Measurements from ENCODE around the gene ETS2. TPM values are rescaled to one million over a fixed set of nuclear protein-coding genes. Genes with fewer than 3 reads are reported as not detected.

The ETS2 gene
- total RNA-seq, 2 experiments from 2014 or later = 29.6 to 30.6 TPM

DNA sequence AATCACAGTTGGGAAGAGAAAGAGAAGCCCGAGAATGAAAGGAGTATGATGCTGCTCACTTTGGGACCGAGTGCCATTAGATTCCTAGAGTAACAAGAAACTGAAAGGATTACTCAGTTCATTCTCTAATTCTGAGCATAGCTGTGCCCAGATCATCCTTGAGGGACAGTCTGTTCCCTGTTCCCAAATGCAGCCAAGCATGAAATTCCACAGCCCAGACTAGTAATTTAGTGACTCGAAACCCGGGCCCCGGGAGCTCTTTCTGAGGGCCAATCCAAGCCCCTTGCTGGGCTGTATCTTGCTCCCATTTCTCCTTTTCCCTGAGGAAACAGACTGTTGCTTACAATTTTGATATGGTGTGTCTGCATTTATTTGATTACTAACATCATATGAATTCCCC, 30.0 kb upstream of the ETS2 start:
- CTCF ChIA-PET = no interaction called here

DNA sequence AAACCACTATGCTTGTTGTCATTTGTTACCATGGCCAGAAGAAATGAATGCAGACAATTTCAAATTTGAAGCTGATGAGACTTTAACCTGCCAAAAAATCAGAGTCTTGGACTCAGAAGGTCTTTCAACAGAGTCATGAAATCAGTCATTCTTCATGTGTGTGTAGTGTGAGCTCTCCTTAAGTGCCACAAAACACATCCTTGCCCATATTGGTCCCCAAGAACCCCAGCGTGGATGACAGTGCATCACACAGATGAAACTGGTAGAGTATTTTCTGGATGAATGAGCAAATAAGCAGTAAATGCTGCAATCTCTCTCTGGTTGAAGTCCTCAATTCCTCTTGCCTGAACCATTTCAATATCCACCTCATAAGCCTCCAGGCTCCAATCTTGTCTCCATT, 28.7 kb upstream of the ETS2 start:
- POLR2A ChIA-PET = interaction anchor here (0.7 kb wide), 1 partner anchor 8 kb away, joined by 4 read pairs; no protein-coding TSS in a partner anchor
- CTCF ChIA-PET = interaction anchor here (1.1 to 1.4 kb wide), 2 partner anchors 8 to 28 kb away, joined by 3 read pairs; no protein-coding TSS in a partner anchor

More for the DNA sequence above, 30.0 kb upstream of the ETS2 start:
- POLR2A ChIA-PET = no interaction called here

- ChIA-PET CTCF (interaction anchor here (1.1 to 1.4 kb wide), 2 partner anchors 9 to 27 kb away, joined by 3 read pairs; no protein-coding TSS in a partner anchor), POLR2A (interaction anchor here (0.7 kb wide), 1 partner anchor 9 kb away, joined by 4 read pairs; no protein-coding TSS in a partner anchor)
Observed at GRCh38 chr21:38777531-38777930, 28.2 kb upstream of the ETS2 start.

DNA sequence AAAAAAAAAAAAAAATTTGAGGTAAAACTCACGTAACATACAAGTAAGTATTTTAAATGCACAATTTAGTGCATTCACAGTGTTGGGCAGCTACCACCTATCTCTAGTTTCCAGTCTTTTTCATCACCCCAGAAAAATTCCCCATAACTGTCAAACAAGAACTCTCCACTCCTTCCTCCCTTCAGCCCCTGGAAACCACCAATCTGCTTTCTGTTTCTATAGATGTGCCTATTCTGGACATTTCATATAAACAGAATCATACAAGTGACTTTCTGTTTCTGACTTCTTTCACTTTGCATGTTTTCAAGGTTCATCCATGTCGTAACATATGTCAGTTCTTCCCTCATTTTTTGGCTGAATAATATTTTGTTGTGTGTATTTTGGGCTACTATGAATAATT, 24.9 kb upstream of the ETS2 start:
- CTCF ChIA-PET = interaction anchor here (2.3 kb wide), 1 partner anchor 12 kb away, joined by 7 read pairs; no protein-coding TSS in a partner anchor
- POLR2A ChIA-PET = no interaction called here

DNA sequence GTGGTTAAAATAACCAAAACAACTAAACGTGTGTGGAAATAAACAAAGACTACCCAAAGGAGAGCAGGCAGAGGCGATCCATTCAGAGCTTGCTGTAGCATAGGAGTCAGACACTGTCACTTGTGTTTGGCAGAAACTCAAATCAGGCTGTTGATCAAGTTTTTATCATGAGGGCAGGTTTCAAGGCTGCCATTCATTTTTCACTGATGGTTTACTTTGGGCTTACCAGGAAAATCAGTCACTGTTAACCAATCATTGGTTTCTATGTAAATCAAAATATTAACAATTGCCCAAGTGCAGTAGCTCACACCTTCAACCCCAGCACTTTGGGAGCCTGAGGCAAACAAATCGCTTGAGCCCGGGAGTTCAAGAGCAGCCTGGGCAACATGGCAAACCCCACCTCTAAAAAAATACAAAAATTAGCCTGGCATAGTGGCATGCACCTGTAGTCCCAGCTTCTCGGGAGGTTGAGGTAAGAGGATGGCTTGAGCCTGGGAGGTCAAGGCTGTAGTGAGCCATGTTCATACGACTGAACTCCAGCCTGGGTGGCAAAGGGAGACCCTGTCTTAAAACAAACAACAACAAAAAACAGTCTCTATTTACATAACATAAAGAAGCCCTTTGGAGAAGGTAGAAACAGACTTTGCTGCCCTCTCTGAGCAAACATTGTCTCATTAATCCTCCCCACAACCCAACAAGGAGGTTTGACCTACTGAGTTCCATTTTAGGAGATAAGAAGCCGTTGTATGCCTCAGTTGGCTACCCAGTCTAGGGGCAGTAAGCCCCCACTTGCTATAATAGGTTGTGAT, 21.1 kb upstream of the ETS2 start:
- ChIA-PET CTCF (interaction anchor here (0.6 kb wide), 1 partner anchor 9 kb away, joined by 3 read pairs; no protein-coding TSS in a partner anchor), POLR2A (no interaction called here)

DNA sequence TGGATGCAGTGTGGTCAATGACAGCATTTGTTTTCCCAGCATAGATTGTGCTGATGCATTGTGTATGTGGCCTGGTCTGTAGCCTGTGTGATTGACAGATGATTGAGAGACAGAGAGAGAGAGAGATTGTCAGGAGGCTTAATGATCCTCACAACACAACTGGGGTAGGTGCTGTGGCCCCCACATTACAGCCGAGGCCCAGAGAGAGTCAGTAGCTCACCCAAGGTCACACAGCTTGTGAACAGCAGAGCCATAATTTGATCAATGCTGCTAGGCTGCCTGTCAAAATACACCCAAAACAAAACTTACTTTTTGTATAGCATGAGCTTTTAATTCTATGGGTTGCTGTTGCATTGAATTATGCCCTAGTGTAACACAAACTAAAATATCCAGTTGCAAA, 20.2 kb upstream of the ETS2 start:
- CTCF ChIA-PET = no interaction called here
- POLR2A ChIA-PET = no interaction called here

DNA sequence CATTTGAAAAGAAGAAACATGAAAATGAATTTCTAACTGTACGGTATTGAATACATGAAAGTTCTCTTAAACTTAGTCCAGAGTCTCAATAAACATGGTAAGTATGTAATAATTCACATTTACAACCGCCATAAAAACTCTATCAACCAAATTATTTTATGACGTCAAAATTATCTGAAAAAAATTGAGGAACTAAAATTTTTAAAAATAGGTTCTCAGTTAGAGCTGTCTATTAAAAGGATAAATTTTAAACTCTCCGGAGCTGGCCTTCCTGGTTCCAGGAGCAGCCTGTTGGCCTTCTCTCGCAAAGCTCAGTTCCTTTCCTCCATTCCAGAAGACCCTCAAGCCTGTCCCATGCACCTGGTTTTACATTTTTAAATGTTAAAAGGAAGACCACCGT, 18.7 kb upstream of the ETS2 start:
- ChIA-PET CTCF (no interaction called here), POLR2A (interaction anchor here (0.7 kb wide), 1 partner anchor 20 kb away, joined by 5 read pairs; no protein-coding TSS in a partner anchor)

GRCh38 chr21:38787461-38788274, 18.1 kb upstream of the ETS2 start:
- CTCF ChIA-PET = interaction anchor here (0.8 kb wide), 1 partner anchor 18 kb away, joined by 3 read pairs; no protein-coding TSS in a partner anchor
- POLR2A ChIA-PET = interaction anchor here (0.7 kb wide), 1 partner anchor 21 kb away, joined by 5 read pairs; no protein-coding TSS in a partner anchor

- ChIA-PET CTCF (interaction anchor here (0.8 kb wide), 1 partner anchor 18 kb away, joined by 3 read pairs; no protein-coding TSS in a partner anchor), POLR2A (no interaction called here)
Observed at GRCh38 chr21:38788275-38788905, 17.3 kb upstream of the ETS2 start.

DNA sequence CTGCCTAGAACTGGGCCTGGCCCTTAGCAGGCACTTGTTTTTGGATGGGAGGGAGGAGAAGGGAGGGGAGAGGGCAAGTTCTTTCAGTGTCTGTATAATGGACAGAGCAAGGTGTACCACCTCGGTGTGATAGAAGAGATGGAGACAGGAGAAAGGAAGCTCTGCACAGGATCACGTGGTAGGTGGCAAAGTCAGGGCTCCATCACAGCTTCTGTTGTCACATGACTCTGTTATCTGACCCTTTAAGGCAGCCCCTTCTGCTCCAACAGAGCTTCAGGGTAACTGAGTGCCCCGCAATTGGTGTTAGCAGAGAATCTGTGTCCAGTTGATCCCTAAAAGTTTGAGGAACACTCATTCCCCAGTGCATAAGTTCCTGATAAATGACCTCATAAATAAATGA, 16.5 kb upstream of the ETS2 start:
- ChIA-PET POLR2A (no interaction called here), CTCF (no interaction called here)

DNA sequence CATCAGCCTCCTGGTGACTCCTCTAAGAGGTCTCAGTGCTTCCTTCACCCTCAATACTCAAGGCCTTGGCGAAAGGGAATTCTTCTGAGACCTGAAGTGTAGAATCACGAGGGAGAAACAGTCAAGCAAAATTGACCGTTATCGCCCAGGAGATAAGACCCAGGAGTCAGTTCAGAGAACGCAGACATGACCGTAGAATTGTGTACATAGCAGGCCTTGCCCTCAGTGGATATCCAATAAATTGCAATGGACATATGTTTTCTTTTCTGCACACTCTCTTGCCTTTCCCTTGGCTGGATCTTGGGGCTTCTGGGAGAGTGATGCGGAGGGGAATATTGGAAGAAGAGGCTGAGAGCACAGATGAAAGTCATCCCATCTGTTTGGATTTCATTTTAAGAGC, 15.7 kb upstream of the ETS2 start:
- POLR2A ChIA-PET = no interaction called here
- CTCF ChIA-PET = no interaction called here

DNA sequence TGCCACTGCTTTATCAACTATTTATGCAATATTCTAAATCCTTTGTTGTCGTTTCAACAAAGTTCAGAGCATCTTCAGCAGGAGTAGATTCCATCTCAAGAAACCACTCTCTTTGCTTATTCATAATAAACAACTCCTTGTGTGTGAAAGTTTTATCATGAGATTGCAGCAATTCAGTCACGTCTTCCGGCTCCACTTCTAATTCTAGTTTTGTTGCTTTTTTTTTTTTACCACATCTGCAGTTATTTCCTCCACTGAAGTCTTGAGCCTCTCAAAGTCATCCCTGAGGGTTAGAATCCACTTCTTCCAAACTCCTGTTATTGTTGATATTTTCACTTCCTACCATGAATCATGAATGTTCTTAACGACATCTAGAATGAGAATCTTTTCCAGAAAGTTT, 14.8 kb upstream of the ETS2 start:
- ChIA-PET POLR2A (no interaction called here), CTCF (no interaction called here)

GRCh38 chr21:38792676-38793459, 12.9 kb upstream of the ETS2 start:
- CTCF ChIA-PET = no interaction called here
- POLR2A ChIA-PET = no interaction called here

DNA sequence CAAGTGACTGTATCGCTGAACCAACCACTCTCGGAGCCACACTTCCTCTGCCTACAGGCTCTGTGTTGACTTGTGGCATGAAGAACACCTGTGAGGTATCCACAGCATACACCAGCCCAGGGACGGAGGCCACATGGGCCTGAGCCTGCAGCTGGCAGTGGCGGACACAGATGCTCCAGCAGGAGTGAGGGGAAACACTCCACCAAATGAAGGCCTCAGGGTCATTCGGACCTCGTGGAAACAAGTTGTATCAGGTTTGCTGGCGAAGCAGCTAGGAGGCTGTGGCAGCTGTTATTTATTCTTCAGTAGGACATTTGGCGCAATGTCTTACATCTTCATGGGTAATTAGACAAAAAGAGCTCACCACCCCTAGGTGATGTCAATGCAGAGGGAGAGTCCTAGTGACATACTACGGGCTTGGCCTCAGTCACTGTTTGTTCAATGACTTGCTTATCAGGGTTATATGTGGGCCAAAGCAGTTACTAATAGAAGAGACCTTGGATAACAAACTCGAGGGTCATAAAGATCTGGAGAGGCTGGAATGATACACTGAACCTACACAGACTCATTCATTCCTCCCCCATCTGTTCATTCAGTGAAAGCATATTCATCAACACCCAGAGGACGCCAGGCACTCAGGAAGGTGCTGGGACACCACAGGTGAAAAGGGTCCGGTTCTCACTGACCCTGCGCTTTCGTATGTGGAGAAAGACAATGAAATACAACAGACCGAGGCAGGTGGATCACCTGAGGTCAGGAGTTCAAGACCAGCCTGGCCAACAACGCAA, 11.6 kb upstream of the ETS2 start:
- ChIA-PET POLR2A (no interaction called here), CTCF (interaction anchor here (0.7 kb wide), 1 partner anchor 10 kb away, joined by 3 read pairs; no protein-coding TSS in a partner anchor)

- POLR2A ChIA-PET = no interaction called here
Observed at GRCh38 chr21:38794978-38795377, 10.8 kb upstream of the ETS2 start.

DNA sequence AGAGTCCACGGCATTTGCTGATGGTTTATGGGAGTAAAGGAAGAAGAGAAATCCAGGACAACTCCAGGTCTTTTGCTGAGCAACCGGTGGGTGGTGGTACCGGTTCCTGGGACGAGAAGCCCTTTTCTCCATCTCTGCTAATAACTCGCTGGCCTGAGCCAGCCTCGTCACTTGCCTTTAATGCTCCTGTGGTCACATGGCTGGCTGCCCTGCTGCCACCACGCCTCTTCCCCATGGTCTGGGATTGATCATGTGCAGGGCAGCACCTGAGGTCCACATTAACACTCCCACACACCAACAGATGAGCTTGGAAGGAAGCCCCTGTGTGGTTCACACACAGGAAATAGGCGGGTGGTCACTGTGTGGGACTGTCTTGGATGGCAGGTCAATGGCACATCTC, 10.3 kb upstream of the ETS2 start:
- ChIA-PET CTCF (no interaction called here), POLR2A (no interaction called here)

More at GRCh38 chr21:38794978-38795377, 10.8 kb upstream of the ETS2 start:
- CTCF ChIA-PET = no interaction called here

- POLR2A ChIA-PET = no interaction called here
- CTCF ChIA-PET = interaction anchor here (0.7 kb wide), 1 partner anchor 519 kb away, joined by 5 read pairs; no protein-coding TSS in a partner anchor
Observed at GRCh38 chr21:38796424-38796823, 9.3 kb upstream of the ETS2 start.

DNA sequence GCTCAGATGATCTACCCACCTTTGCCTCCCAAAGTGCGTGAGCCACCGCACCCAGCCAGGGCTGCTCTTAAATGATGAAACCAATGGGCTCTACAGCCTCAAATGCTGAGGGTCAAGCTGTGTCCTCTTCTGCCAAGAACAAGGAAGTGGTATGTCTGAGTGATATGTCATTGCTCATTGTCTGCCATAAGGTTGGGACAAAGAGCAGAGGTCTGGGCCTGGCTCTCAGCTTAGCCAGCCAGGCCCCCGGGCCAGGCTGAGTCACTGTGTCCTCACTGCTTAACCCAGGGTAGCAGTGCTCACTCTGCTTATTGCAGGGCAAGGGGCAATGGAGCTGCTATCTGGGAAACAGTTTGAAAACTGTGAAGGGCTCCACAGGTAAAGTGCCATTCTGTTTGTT, 8.3 kb upstream of the ETS2 start:
- CTCF ChIA-PET = no interaction called here
- POLR2A ChIA-PET = interaction anchor here (0.6 kb wide), 1 partner anchor 28 kb away, joined by 3 read pairs; no protein-coding TSS in a partner anchor
